Natural killer cell (primary cell): ENCODE data around the gene B9D2. TPM values are rescaled to one million over a fixed set of nuclear protein-coding genes. Genes with fewer than 3 reads are reported as not detected.

ENCODE experiments used
- ATAC-seq, 3 donors: fragments of 150-1000 bp in 2 of 3; fragments of 200-7000 bp in 1 of 3; cut with Tn5 transposase; 1 replicate in 1 of 3; 2 replicates in 2 of 3; pipeline ENCODE4 v1.10.0; 2021; ENCODE audit warnings: mild to moderate bottlenecking in 2 of 3, moderate library complexity in 2 of 3
- DNase-seq, 2 donors: peaks; one replicate each; pipeline versions ENCODE4 v3.0.0 to v3.0.0-alpha.2; 2013 to 2021; ENCODE audit warnings: mixed read lengths in 1 of 2
- H3K27ac ChIP-seq: one replicate; pipeline ENCODE4 v1.5.1; 2013; ENCODE audit warnings: mild to moderate bottlenecking, low read length
- H3K27me3 ChIP-seq: one replicate; pipeline ENCODE4 v1.6.1; 2013; ENCODE audit warnings: low read length; ENCODE audit not compliant: control insufficient read depth, insufficient read depth
- H3K36me3 ChIP-seq: one replicate; pipeline ENCODE4 v1.6.1; 2013; ENCODE audit warnings: low read length; ENCODE audit not compliant: control insufficient read depth, insufficient read depth
- H3K4me1 ChIP-seq: one replicate; pipeline ENCODE4 v1.6.1; 2013; ENCODE audit warnings: low read length; ENCODE audit not compliant: control insufficient read depth, insufficient read depth
- H3K4me3 ChIP-seq: one replicate; pipeline ENCODE4 v1.5.1; 2013; ENCODE audit warnings: low read length
- H3K9me3 ChIP-seq: one replicate; pipeline ENCODE4 v1.6.1; 2013; ENCODE audit warnings: low read length; ENCODE audit not compliant: control insufficient read depth, insufficient read depth
- H3K27ac Mint-ChIP-seq, 2 donors: one replicate each; pipeline ENCODE4 v1.8.0; 2022; ENCODE audit warnings: mild to moderate bottlenecking in 2 of 2, mixed read lengths in 2 of 2, moderate library complexity in 1 of 2
- H3K27me3 Mint-ChIP-seq, 2 donors: one replicate each; pipeline ENCODE4 v1.8.0; 2022; ENCODE audit warnings: low read depth in 2 of 2, mixed read lengths in 2 of 2
- H3K36me3 Mint-ChIP-seq: one replicate; pipeline ENCODE4 v1.8.0; 2022; ENCODE audit warnings: mixed read lengths
- H3K4me1 Mint-ChIP-seq, 2 donors: one replicate each; pipeline ENCODE4 v1.8.0; 2022; ENCODE audit warnings: mixed read lengths in 2 of 2
- H3K4me3 Mint-ChIP-seq: one replicate; pipeline ENCODE4 v1.8.0; 2022; ENCODE audit warnings: mild to moderate bottlenecking, moderate library complexity, mixed read lengths
- H3K9me3 Mint-ChIP-seq, 2 donors: one replicate each; pipeline ENCODE4 v1.8.0; 2022; ENCODE audit warnings: mixed read lengths in 2 of 2
- CTCF ChIP-seq: fragments of 200-600 bp; IDR thresholded peaks from one replicate; pipeline ENCODE4 v1.8.0; 2022; ENCODE audit warnings: antibody characterized with exemption
- WGBS: methylation state at CpG from one replicate; pipeline ENCODE4 v1.1.7; 2013; ENCODE audit warnings: missing lambda C conversion rate; ENCODE audit not compliant: insufficient coverage; 5-methylcytosine and 5-hydroxymethylcytosine counted together
- intact Hi-C: fragments of 100-400 bp; cut with micrococcal nuclease; formaldehyde crosslinking; loops from one replicate; pipeline ENCODE4 v1.14.2; 2022
- total RNA-seq, 4 donors: library from RNA; stranded (reverse); fragments of 120-200 nt in 1 of 4; gene quantifications; one replicate each; pipeline versions ENCODE4 v1.2.3 to v1.2.4, GENCODE V29; 2013 to 2022

The B9D2 gene
- total RNA-seq, 3 donors from 2014 or later (not counting 1 experiment from before 2014, with no cell fraction given) = 18.1 to 22.2 (median 18.7) TPM

- Mint-ChIP-seq H3K27me3 (peaks cover 0 to 2% of the 10 kb centered on the region in 2 donors), H3K9me3 (no peaks in the 10 kb centered on the region), H3K36me3 (peaks cover 7% of the 10 kb centered on the region), H3K4me3 (peak overlapping the region; percentile 93), H3K4me1 (peaks cover 49 to 69% of the 10 kb centered on the region in 2 donors), H3K27ac (peak overlapping the region; percentile 90 to 96)
- TF ChIP-seq CTCF = peak; percentile 37
- 94% methylated on average over 23 of the region's 23 CpGs for WGBS
- DNase-seq (peak in 1 of 2 donors; percentile 39), ATAC-seq (no peak)
- H3K9me3 ChIP-seq = no peaks in the 10 kb centered on the region
- no peaks in the 10 kb centered on the region for H3K36me3 ChIP-seq
- no peak overlapping the region for H3K4me3 ChIP-seq
- peak overlapping the region; percentile 61 for H3K27ac ChIP-seq
- no peaks in the 10 kb centered on the region for H3K27me3 ChIP-seq
- intact Hi-C loops = loop anchor here (1.0 to 5.0 kb wide), 3 partner anchors 10 to 150 kb away; partner anchors contain the start of gene B9D2
- peaks cover 60% of the 10 kb centered on the region for H3K4me1 ChIP-seq
These were observed 9.5 kb downstream of the B9D2 start for GRCh38 chr19:41354343-41354953.

DNA sequence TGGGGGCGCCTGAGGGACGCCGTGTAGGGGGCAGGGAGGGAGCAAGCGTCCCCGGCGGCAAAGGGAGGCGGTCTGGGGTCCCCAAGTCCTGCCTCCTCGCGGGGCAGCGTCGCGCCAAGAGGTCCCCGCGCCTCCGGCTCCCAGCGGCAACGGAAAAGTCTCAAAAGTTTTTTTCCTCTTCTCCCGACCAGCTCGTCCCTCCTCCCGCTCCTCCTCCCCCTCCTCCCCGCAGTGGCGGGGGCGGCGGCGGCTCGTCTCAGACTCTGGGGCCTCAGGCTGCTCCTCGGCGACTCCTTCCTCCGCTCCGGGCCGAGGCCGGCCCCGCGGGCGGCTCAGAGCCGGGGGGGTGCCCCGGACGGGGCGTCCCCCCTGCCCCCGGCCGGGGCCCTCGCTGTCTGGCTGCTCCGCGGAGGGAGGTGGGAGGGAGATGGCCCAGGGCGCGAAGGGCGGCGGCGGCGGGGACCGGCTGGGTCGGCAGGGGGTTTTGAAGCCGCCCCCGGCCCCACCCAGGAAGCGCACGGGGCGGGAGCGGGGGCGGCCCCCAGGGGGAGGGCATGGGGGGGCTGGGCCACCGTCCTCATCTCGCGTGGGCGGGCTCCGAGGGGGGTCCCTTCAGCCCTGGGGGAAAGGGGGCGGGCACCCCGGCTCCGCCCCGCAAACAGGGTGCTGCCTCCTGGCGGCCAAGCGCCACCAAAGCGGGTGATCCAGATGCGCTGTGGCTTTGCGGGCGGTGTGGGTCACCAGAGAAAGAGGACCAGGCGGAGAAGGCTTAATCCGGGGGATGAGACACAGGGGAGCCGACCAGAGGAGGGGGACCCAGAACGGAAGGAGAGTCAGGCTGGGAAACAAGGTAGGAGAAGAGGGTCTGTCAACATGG is 10.2 kb downstream of the B9D2 start, which contains the start of gene TGFB1:
Gene TGFB1 (minus strand): TSS at position 457 of the 877 bp plus-strand sequence. CDS start 878 bp downstream, outside the sequence.
- DNase-seq = peak; percentile 92 to 97
- peaks cover 56 to 76% of the 10 kb centered on the region in 2 donors for H3K4me1 Mint-ChIP-seq
- peaks cover 0 to 2% of the 10 kb centered on the region in 2 donors for H3K27me3 Mint-ChIP-seq
- H3K36me3 ChIP-seq = no peaks in the 10 kb centered on the region
- H3K27me3 ChIP-seq = no peaks in the 10 kb centered on the region
- H3K4me1 ChIP-seq = peaks cover 66% of the 10 kb centered on the region
- H3K9me3 ChIP-seq = no peaks in the 10 kb centered on the region
- peak within 1 kb of the TSS; percentile 90 for H3K27ac ChIP-seq
- TF ChIP-seq CTCF = peak; percentile 84
- H3K4me3 Mint-ChIP-seq = peak within 1 kb of the TSS; percentile 93
- peaks cover 7% of the 10 kb centered on the region for H3K36me3 Mint-ChIP-seq
- peak; percentile 64 to 88 (median 68) for ATAC-seq
- no peaks in the 10 kb centered on the region for H3K9me3 Mint-ChIP-seq
- intact Hi-C loops = loop anchor here (1.0 to 5.0 kb wide), 3 partner anchors 11 to 149 kb away; partner anchors contain the start of gene B9D2
- peak within 1 kb of the TSS; percentile 90 to 96 for H3K27ac Mint-ChIP-seq
- WGBS = under 1% methylated on average over 73 of the region's 78 CpGs
- peak within 1 kb of the TSS; percentile 90 for H3K4me3 ChIP-seq

GRCh38 chr19:41352609-41353465 is 11.1 kb downstream of the B9D2 start:
- DNase-seq (peak; percentile 81 to 85), ATAC-seq (peak; percentile 6 to 15 (median 9))
- peak; percentile 66 for TF ChIP-seq CTCF
- peaks cover 4% of the 10 kb centered on the region for H3K36me3 ChIP-seq
- Mint-ChIP-seq H3K4me3 (peak overlapping the region; percentile 93), H3K27ac (peak overlapping the region; percentile 90 to 96), H3K36me3 (peaks cover 7% of the 10 kb centered on the region), H3K27me3 (peaks cover 0 to 2% of the 10 kb centered on the region in 2 donors), H3K4me1 (peaks cover 57 to 77% of the 10 kb centered on the region in 2 donors), H3K9me3 (no peaks in the 10 kb centered on the region)
- no peaks in the 10 kb centered on the region for H3K27me3 ChIP-seq
- H3K27ac ChIP-seq = peak overlapping the region; percentile 90
- WGBS = under 1% methylated on average over 71 of the region's 71 CpGs
- H3K4me3 ChIP-seq = peak overlapping the region; percentile 90
- H3K4me1 ChIP-seq = peaks cover 66% of the 10 kb centered on the region
- intact Hi-C loops = loop anchor here (1.0 to 5.0 kb wide), 2 partner anchors 46 to 90 kb away; no protein-coding TSS in a partner anchor
- H3K9me3 ChIP-seq = no peaks in the 10 kb centered on the region
